HAP-1 (cell line): ENCODE results near the gene STAT4.
"Not testable (repeated sequence)": the region's sequence is repeated elsewhere in the genome, so short reads cannot be mapped to it uniquely, and the experiment has no call there.

Experiments used
- DNase-seq, 2 experiments: peaks; one replicate each; pipeline ENCODE4 v3.0.0-alpha.2; 2016 to 2020; ENCODE audit warnings: low spot score in 2 of 2
- H3K27me3 ChIP-seq: fragments of 250-450 bp; sonication (Bioruptor Pico); 2 replicates; pipeline ENCODE4 v1.5.1; 2020; ENCODE audit warnings: low read depth, mild to moderate bottlenecking, moderate library complexity
- H3K36me3 ChIP-seq: fragments of 250-450 bp; sonication (Bioruptor Pico); replicated peaks from 2 replicates; pipeline ENCODE4 v1.5.1; 2020; ENCODE audit warnings: mild to moderate bottlenecking
- H3K4me1 ChIP-seq: fragments of 250-450 bp; sonication (Bioruptor Pico); 2 replicates; pipeline ENCODE4 v1.5.1; 2020; ENCODE audit warnings: mild to moderate bottlenecking
- H3K4me3 ChIP-seq: fragments of 250-450 bp; sonication (Bioruptor Pico); 2 replicates; pipeline ENCODE4 v1.5.1; 2020; ENCODE audit warnings: mild to moderate bottlenecking, moderate library complexity
- H3K9me3 ChIP-seq: fragments of 250-450 bp; sonication (Bioruptor Pico); 2 replicates; pipeline ENCODE4 v1.5.1; 2020; ENCODE audit warnings: mild to moderate bottlenecking, moderate library complexity
- in situ Hi-C: fragments of 300-500 bp; cut with MboI; formaldehyde crosslinking; loops from 3 replicates; pipeline ENCODE4 v1.14.3; 2020; ENCODE audit warnings: low sequenced_read_pairs, inconsistent platforms, mixed read lengths

Gene STAT4

DNA sequence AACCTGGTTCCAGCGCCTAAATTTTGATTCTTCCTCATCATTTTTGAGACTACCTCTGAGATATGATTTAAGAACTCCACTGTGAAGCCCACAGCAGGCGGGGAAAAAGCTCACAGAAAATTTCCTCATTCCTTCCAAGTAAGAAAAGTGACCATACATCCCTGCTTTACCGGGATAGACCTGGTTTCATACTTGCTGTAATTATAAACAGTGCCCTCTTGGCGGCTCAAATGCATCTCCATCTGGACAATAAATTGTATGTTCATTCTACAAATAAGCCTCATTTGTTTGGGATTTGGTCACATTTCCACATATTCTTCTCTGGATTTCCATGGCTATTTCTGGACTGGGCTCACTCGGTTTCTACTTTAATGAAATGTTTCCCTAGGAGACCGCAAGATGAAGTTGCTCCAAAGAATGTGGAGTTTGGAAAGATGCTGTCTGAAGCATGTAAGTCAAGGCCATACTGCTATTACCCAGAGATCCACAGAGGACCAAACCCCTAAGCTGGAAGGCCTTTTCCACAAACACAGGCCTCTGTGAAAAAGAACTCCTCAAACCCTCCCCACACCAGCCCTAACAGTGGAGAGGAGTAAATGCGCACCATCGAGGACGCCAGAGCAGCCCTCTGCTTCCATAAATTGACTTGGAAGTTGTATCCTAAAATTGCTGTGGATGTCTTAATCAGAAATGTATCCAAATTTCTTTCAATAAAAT is 150.7 kb downstream of the STAT4 start:
- H3K4me3 ChIP-seq = no peak overlapping the region
- no peaks in the 10 kb centered on the region for H3K27me3 ChIP-seq
- in situ Hi-C loops = no loop called here
- H3K9me3 ChIP-seq = no peaks in the 10 kb centered on the region
- H3K36me3 ChIP-seq = peaks cover 70% of the 10 kb centered on the region
- DNase-seq = no peak
- H3K4me1 ChIP-seq = no peaks in the 10 kb centered on the region

DNA sequence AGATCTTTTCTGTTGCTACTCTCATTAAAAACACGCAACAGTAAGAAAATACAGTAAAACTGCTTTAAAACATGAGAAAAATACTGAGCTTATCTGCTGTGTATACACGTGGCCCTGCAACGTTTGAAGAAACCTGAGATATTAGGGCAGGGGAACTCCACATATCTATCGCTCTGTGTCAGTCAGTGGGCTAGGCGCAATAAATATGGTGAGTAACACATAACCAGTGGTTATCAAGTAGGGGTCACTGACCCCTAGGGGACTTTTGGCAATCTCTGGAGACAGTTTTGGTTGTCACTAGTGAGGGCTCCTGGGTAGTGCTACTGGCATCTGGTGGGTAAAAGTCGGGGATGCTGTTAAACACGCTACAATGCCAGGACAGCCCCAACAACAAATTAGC is 151.7 kb downstream of the STAT4 start:
- DNase-seq = no peak

DNA sequence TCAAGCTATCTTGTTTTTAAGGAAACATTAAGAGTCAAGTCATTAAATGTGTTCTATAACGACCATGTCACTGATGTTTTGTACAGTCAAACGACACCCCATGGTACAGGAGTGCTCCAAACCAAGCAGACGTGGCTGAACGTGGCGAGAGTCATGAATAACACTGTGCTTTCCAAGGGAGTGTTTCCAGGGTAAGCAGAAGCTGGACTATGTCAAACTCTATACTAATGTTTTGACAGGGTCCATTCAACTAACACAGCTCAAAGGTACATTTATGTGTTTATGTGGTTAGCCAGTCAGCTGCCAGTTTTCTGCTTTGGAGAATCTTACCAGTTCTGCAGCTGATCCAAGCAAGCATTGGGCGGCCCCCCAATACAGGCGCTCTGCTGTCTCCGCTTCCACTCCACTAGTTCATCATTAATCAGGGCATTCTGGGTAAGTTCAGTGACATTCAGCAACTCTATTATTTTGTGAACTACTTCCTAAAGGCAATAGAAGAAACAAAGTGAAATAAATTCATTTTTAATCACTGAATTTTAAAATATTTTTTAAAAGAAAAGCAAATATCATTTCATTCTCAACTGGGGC is 153.2 kb downstream of the STAT4 start:
- peaks cover 60% of the 10 kb centered on the region for H3K36me3 ChIP-seq

More for the DNA sequence above, 151.7 kb downstream of the STAT4 start:
- no peak overlapping the region for H3K4me3 ChIP-seq
- no peaks in the 10 kb centered on the region for H3K9me3 ChIP-seq
- peaks cover 66% of the 10 kb centered on the region for H3K36me3 ChIP-seq
- H3K4me1 ChIP-seq = no peaks in the 10 kb centered on the region
- in situ Hi-C loops = no loop called here
- H3K27me3 ChIP-seq = no peaks in the 10 kb centered on the region

GRCh38 chr2:190996947-190997346 is 153.8 kb downstream of the STAT4 start:
- Histone ChIP-seq H3K9me3 (no peaks in the 10 kb centered on the region), H3K4me3 (no peak overlapping the region), H3K4me1 (no peaks in the 10 kb centered on the region), H3K27me3 (no peaks in the 10 kb centered on the region), H3K36me3 (peaks cover 60% of the 10 kb centered on the region)
- in situ Hi-C loops = no loop called here
- no peak for DNase-seq

More for the DNA sequence above, 153.2 kb downstream of the STAT4 start:
- DNase-seq = no peak
- H3K9me3 ChIP-seq = no peaks in the 10 kb centered on the region
- no peaks in the 10 kb centered on the region for H3K27me3 ChIP-seq
- no peak overlapping the region for H3K4me3 ChIP-seq
- no peaks in the 10 kb centered on the region for H3K4me1 ChIP-seq
- in situ Hi-C loops = no loop called here

DNA sequence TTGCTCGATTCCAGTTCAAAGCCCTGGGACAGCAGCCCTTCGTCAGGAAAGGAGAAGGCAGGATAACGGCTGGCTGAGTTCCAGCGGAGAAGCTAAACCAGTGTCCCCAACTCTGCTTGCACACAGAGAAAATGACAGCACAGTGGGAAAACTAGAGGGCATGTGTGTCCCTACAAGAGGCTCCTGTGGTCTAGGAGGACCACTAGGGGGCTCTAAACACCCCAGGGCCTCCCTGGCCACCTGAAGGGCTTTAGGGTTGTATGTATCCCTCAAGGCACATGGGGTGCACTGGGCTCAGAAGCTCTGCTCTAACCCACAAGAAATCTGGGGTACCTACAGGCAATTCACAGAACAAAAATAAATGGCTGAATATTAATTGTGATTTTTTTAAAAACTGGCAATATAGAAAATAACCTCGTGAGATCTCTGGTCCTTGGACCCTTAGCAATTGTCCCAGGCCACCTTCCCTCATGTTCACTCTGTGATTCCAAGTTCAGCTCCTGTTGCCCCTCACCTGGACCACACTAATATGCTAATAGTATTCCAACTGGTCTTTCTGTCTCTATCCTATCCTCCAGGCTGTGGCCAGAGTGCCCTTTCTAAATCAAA is 154.4 kb downstream of the STAT4 start:
- peak in 1 of 2 experiments; percentile 58 for DNase-seq
- H3K4me3 ChIP-seq = no peak overlapping the region
- peaks cover 60% of the 10 kb centered on the region for H3K36me3 ChIP-seq
- no peaks in the 10 kb centered on the region for H3K4me1 ChIP-seq
- in situ Hi-C loops = no loop called here
- no peaks in the 10 kb centered on the region for H3K27me3 ChIP-seq
- H3K9me3 ChIP-seq = no peaks in the 10 kb centered on the region

- H3K4me1 ChIP-seq, H3K4me3 ChIP-seq, in situ Hi-C loops, H3K9me3 ChIP-seq, H3K27me3 ChIP-seq, DNase-seq: not testable (repeated sequence)
- H3K36me3 ChIP-seq = peaks cover 57% of the 10 kb centered on the region
Observed at GRCh38 chr2:190995315-190995714, 155.5 kb downstream of the STAT4 start.

- Histone ChIP-seq H3K4me1 (no peaks in the 10 kb centered on the region), H3K36me3 (peaks cover 59% of the 10 kb centered on the region), H3K9me3 (no peaks in the 10 kb centered on the region), H3K27me3 (no peaks in the 10 kb centered on the region), H3K4me3 (no peak overlapping the region)
- DNase-seq = no peak
- in situ Hi-C loops = no loop called here
Observed at GRCh38 chr2:190994148-190994547, 156.6 kb downstream of the STAT4 start.

DNA sequence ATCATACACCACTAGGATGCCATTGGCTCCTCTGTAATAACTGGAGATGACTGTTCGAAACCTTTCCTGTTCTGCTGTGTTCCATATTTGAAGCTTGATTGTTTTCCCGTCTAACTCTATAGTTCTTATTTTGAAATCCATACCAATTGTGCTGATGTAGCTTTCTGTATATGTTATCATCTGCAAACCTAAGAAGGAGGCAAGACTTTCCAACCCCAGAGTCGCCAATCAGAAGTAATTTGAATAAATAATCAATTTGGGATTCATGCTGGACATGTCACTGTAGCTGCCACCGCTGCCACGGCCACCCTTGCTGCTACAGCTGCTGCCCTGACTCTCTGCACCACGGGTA is 157.5 kb downstream of the STAT4 start:
- Histone ChIP-seq H3K36me3 (peaks cover 59% of the 10 kb centered on the region), H3K27me3 (no peaks in the 10 kb centered on the region), H3K4me3 (no peak overlapping the region), H3K9me3 (no peaks in the 10 kb centered on the region), H3K4me1 (no peaks in the 10 kb centered on the region)
- in situ Hi-C loops = no loop called here
- no peak for DNase-seq

DNA sequence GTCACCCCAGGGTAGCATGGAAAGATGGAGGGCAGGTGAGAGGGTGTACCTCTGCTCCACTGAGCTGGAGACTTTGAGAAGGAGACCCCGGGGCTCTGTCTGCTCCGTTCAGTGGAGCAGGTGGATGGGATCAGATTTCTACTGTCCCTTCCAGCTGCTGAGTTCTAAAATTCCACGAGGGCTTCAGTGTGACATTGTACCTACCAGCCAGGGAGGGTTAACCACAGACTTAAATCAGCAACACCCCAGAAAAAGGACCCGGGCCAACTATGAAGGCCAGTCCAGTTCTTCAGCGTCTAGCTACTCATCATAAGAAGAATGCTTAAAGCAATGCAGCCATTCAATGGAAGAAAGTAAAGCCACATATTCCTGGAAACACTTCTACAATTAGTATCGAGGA is 160.7 kb downstream of the STAT4 start:
- in situ Hi-C loops = no loop called here
- no peaks in the 10 kb centered on the region for H3K9me3 ChIP-seq
- H3K27me3 ChIP-seq = no peaks in the 10 kb centered on the region
- DNase-seq = no peak
- no peaks in the 10 kb centered on the region for H3K4me1 ChIP-seq
- H3K36me3 ChIP-seq = peaks cover 50% of the 10 kb centered on the region
- no peak overlapping the region for H3K4me3 ChIP-seq

GRCh38 chr2:190988910-190989309 is 161.9 kb downstream of the STAT4 start:
- no peak overlapping the region for H3K4me3 ChIP-seq
- H3K27me3 ChIP-seq = no peaks in the 10 kb centered on the region
- no peaks in the 10 kb centered on the region for H3K4me1 ChIP-seq
- in situ Hi-C loops = no loop called here
- H3K36me3 ChIP-seq = peaks cover 53% of the 10 kb centered on the region
- H3K9me3 ChIP-seq = no peaks in the 10 kb centered on the region
- no peak for DNase-seq

DNA sequence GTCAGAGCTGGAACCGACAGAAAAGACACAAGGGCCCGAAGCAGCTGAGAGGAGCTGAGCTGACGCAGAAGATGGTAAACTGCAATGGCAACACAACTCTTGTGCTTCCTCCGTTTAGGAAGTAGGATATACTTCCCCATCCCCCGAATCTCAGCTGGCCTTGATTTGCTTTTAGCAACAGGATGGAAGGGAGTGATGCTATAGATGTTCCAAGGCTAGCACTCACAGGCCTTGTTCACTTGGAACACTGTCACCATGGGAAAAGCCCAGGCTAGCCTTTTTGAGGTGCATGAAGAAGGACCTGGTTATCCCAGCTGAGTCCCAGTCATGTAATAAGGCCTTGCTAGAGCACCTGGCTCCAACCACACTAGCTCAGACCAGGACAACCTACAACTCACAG is 162.9 kb downstream of the STAT4 start:
- Histone ChIP-seq H3K4me1 (no peaks in the 10 kb centered on the region), H3K9me3 (no peaks in the 10 kb centered on the region), H3K4me3 (no peak overlapping the region), H3K36me3 (peaks cover 61% of the 10 kb centered on the region), H3K27me3 (no peaks in the 10 kb centered on the region)
- DNase-seq = no peak
- in situ Hi-C loops = no loop called here

- H3K4me1 ChIP-seq = no peaks in the 10 kb centered on the region
- H3K4me3 ChIP-seq = no peak overlapping the region
- in situ Hi-C loops = no loop called here
- no peaks in the 10 kb centered on the region for H3K27me3 ChIP-seq
- H3K9me3 ChIP-seq = no peaks in the 10 kb centered on the region
- H3K36me3 ChIP-seq = peaks cover 66% of the 10 kb centered on the region
- DNase-seq = no peak
Observed at GRCh38 chr2:190987116-190987515, 163.7 kb downstream of the STAT4 start.

GRCh38 chr2:190986221-190986953 is 164.4 kb downstream of the STAT4 start:
- no peaks in the 10 kb centered on the region for H3K27me3 ChIP-seq
- DNase-seq = no peak
- in situ Hi-C loops = no loop called here
- no peak overlapping the region for H3K4me3 ChIP-seq
- H3K4me1 ChIP-seq = no peaks in the 10 kb centered on the region
- peaks cover 65% of the 10 kb centered on the region for H3K36me3 ChIP-seq
- no peaks in the 10 kb centered on the region for H3K9me3 ChIP-seq

DNA sequence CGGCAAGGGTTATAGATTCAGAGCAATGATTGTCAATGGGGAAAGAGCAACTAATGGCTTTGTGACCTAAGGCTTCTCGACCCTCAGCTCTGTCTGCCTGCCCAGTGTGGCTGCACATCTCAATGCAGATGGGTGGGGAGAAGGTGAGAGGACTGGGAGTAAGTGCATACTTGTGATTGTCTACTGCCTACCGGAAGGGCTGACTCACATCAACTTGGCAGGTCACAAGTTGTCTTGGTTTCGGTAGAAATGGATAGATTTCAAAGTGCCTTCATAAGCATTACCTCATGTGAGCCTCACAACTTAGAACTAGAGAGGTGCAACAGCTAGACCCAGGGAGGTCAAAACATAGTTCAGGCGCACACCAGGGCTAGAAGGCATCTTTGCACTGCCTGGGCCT is 166.2 kb downstream of the STAT4 start:
- H3K4me3 ChIP-seq = no peak overlapping the region
- in situ Hi-C loops = no loop called here
- no peak for DNase-seq
- no peaks in the 10 kb centered on the region for H3K9me3 ChIP-seq
- H3K36me3 ChIP-seq = peaks cover 67% of the 10 kb centered on the region
- H3K4me1 ChIP-seq = no peaks in the 10 kb centered on the region
- no peaks in the 10 kb centered on the region for H3K27me3 ChIP-seq
